GM12878 (cell line): ENCODE results near the gene MFAP4. TPM values are rescaled to one million over a fixed set of nuclear protein-coding genes. Genes with fewer than 3 reads are reported as not detected.

Experiments
- ATAC-seq: fragments of 200-7000 bp; cut with Tn5 transposase; 3 replicates; pipeline ENCODE4 v1.9.1; 2020; ENCODE audit warnings: mild to moderate bottlenecking, moderate library complexity
- BruUV-seq: library from RNA; stranded (reverse); fragments of 400-500 nt; replicated peaks from 2 replicates; lab custom pipeline; 2021; lab: Mats Ljungman, UMichigan
- CTCF ChIA-PET: fragments of 300-600 bp; sonication (Branson Sonifier 250); formaldehyde crosslinking; extraction: SDS; loops from one replicate; lab custom pipeline; 2021; ENCODE audit warnings: inconsistent platforms; lab: Yijun Ruan, JAX
- POLR2A ChIA-PET: fragments of 350-600 bp; formaldehyde crosslinking; extraction: SDS; loops from one replicate; lab custom pipeline; 2021; ENCODE audit warnings: inconsistent platforms; lab: Charles Lee
- RAD21 ChIA-PET: fragments of 300-600 bp; sonication (Branson Sonifier 250); formaldehyde crosslinking; loops from one replicate; lab custom pipeline; 2023; ENCODE audit warnings: antibody characterized with exemption; ENCODE audit not compliant: unreplicated experiment; lab: Charles Lee
- SMC1A ChIA-PET: fragments of 300-600 bp; sonication (Branson Sonifier 250); formaldehyde crosslinking; loops from one replicate; lab custom pipeline; 2023; ENCODE audit not compliant: unreplicated experiment, uncharacterized antibody; lab: Charles Lee
- DNase-seq: peaks from one replicate; pipeline ENCODE4 v3.0.0-alpha.2; 2011; ENCODE audit warnings: low read depth, low spot score
- FAIRE-seq: peaks from 3 replicates; lab custom pipeline; 2011; peaks lifted over from hg19 to GRCh38; lab: Jason Lieb, UNC
- H2AFZ ChIP-seq: 2 replicates; pipeline ENCODE4 v1.6.0; 2011; ENCODE audit warnings: low read depth, low read length, control low read depth; ENCODE audit not compliant: control insufficient read depth
- H3K27ac ChIP-seq: 2 replicates; pipeline ENCODE4 v1.5.1; 2011; ENCODE audit warnings: control low read depth; ENCODE audit not compliant: control insufficient read depth, insufficient read depth
- H3K27me3 ChIP-seq, 2 experiments: replicated peaks in 1 of 2; 2 replicates each; pipeline versions ENCODE4 v1.6.0 to v1.6.1; 2011; ENCODE audit warnings: low read length in 1 of 2; ENCODE audit not compliant: control insufficient read depth in 2 of 2, insufficient read depth in 2 of 2
- H3K36me3 ChIP-seq, 2 experiments: 2 replicates each; pipeline ENCODE4 v1.5.1; 2011; ENCODE audit warnings: low read length in 1 of 2; ENCODE audit not compliant: control insufficient read depth in 2 of 2, insufficient read depth in 2 of 2
- H3K4me1 ChIP-seq: 2 replicates; pipeline ENCODE4 v1.6.1; 2011; ENCODE audit warnings: mild to moderate bottlenecking, low read length, moderate library complexity, mixed read lengths; ENCODE audit not compliant: control insufficient read depth, insufficient read depth
- H3K4me2 ChIP-seq: 2 replicates; pipeline ENCODE4 v1.6.0; 2011; ENCODE audit warnings: control low read depth; ENCODE audit not compliant: control insufficient read depth, insufficient read depth
- H3K4me3 ChIP-seq: fragments of 200-600 bp; sonication (generic); 2 replicates; pipeline ENCODE4 v1.5.1; 2016
- H3K79me2 ChIP-seq: 2 replicates; pipeline ENCODE4 v1.6.0; 2011; ENCODE audit warnings: low read length; ENCODE audit not compliant: control insufficient read depth, insufficient read depth
- H3K9ac ChIP-seq: 2 replicates; pipeline ENCODE4 v1.8.0; 2011; ENCODE audit warnings: low read length, control low read depth, mixed read lengths; ENCODE audit not compliant: control insufficient read depth, insufficient read depth
- H3K9me3 ChIP-seq: replicated peaks from 3 replicates; pipeline ENCODE4 v1.5.1; 2011; ENCODE audit warnings: mild to moderate bottlenecking, low read length; ENCODE audit not compliant: control insufficient read depth, insufficient read depth
- H4K20me1 ChIP-seq: 2 replicates; pipeline ENCODE4 v1.6.0; 2011; ENCODE audit not compliant: control insufficient read depth, insufficient read depth
- CTCF ChIP-seq, 3 experiments: IDR thresholded peaks in 2 of 3; conservative IDR thresholded peaks in 1 of 3; 2 replicates each; pipeline ENCODE4 v1.5.1; 2011; ENCODE audit warnings: low read depth in 3 of 3, low read length in 3 of 3, mild to moderate bottlenecking in 3 of 3, control low read depth in 2 of 3, moderate library complexity in 2 of 3, inconsistent platforms in 1 of 3, mixed read lengths in 1 of 3; ENCODE audit not compliant: control insufficient read depth in 2 of 3, insufficient read depth in 1 of 3; ENCODE audit errors: extremely low read depth in 1 of 3
- DPF2 ChIP-seq: fragments of 450-650 bp; IDR thresholded peaks from 2 replicates; pipeline ENCODE4 v1.6.1; 2017; ENCODE audit warnings: mild to moderate bottlenecking
- GABPA ChIP-seq: IDR thresholded peaks from 2 replicates; pipeline ENCODE4 v1.6.1; 2014; ENCODE audit warnings: antibody characterized with exemption, low read depth, mild to moderate bottlenecking, inconsistent platforms
- HCFC1 ChIP-seq: fragments of 150-350 bp; IDR thresholded peaks from 2 replicates; pipeline ENCODE4 v1.6.1; 2014; ENCODE audit warnings: low read length
- IRF3 ChIP-seq: fragments of 450-650 bp; IDR thresholded peaks from 2 replicates; pipeline ENCODE4 v1.6.1; 2014; ENCODE audit warnings: mild to moderate bottlenecking
- JUNB ChIP-seq: IDR thresholded peaks from 2 replicates; pipeline ENCODE4 v1.6.1; 2016; ENCODE audit warnings: antibody characterized with exemption, mild to moderate bottlenecking
- MAX ChIP-seq: IDR thresholded peaks from 2 replicates; pipeline ENCODE4 v1.6.1; 2012; ENCODE audit warnings: low read depth, low read length, improper control_type of control experiment
- NFIC ChIP-seq: IDR thresholded peaks from 2 replicates; pipeline ENCODE4 v1.6.1; 2012; ENCODE audit warnings: low read depth, mild to moderate bottlenecking, inconsistent platforms, low read length, moderate library complexity
- NR2C1 ChIP-seq: fragments of 450-650 bp; IDR thresholded peaks from 2 replicates; pipeline ENCODE4 v1.6.1; 2017; ENCODE audit warnings: antibody characterized with exemption, mild to moderate bottlenecking, moderate library complexity
- PML ChIP-seq: IDR thresholded peaks from 2 replicates; pipeline ENCODE4 v1.6.1; 2012; ENCODE audit warnings: low read length, inconsistent platforms
- POLR2A ChIP-seq: IDR thresholded peaks from 2 replicates; pipeline ENCODE4 v1.6.1; 2011; ENCODE audit warnings: low read depth, mild to moderate bottlenecking, low read length
- RAD51 ChIP-seq: fragments of 450-650 bp; IDR thresholded peaks from 2 replicates; pipeline ENCODE4 v1.6.1; 2016; ENCODE audit warnings: moderate library complexity, mild to moderate bottlenecking, inconsistent platforms
- RBBP5 ChIP-seq: fragments of 200-600 bp; sonication (generic); conservative IDR thresholded peaks from 2 replicates; pipeline ENCODE4 v1.6.1; 2016
- SPI1 ChIP-seq: IDR thresholded peaks from 2 replicates; pipeline ENCODE4 v1.6.1; 2011; ENCODE audit warnings: low read depth, mild to moderate bottlenecking, low read length, moderate library complexity, borderline replicate concordance; ENCODE audit not compliant: insufficient read depth
- TCF12 ChIP-seq: IDR thresholded peaks from 2 replicates; pipeline ENCODE4 v1.6.1; 2011; ENCODE audit warnings: low read depth, mild to moderate bottlenecking, low read length
- USF2 ChIP-seq: IDR thresholded peaks from 2 replicates; pipeline ENCODE4 v1.6.1; 2011; ENCODE audit warnings: low read depth, low read length, improper control_type of control experiment, borderline replicate concordance
- WGBS: methylation state at CpG from one replicate; pipeline ENCODE4 v1.1.6; 2016; ENCODE audit warnings: low lambda C conversion rate; ENCODE audit not compliant: insufficient replicate concordance, insufficient coverage; ENCODE audit errors: missing lambda C conversion rate; 5-methylcytosine and 5-hydroxymethylcytosine counted together
- in situ Hi-C: fragments of 300-500 bp; cut with MboI; formaldehyde crosslinking; loops from 9 replicates; pipeline ENCODE4 v1.14.3; 2018; ENCODE audit warnings: mixed read lengths
- intact Hi-C: fragments of 100-400 bp; cut with micrococcal nuclease; formaldehyde crosslinking; loops from one replicate; pipeline ENCODE4 v1.14.2; 2022; ENCODE audit not compliant: unreplicated experiment
- polyA plus RNA-seq, 11 experiments: library from polyadenylated mRNA; depleted of rRNA in 4 of 11; unstranded in 6 of 11; stranded (reverse) in 5 of 11; fragments of >200 nt; fragmentation: Nextera tagmentation in 4 of 11; fragmentation: Illumina TruSeq in 1 of 11; extraction: Ambion mirVana in 4 of 11; extraction: Trizol in 1 of 11; gene quantifications; 1 replicate in 1 of 11; 2 replicates in 10 of 11; pipeline versions ENCODE4 v1.2.1 to v1.2.3, GENCODE V29; 2011 to 2016; ENCODE audit warnings: inconsistent platforms in 2 of 11, missing spikeins in 2 of 11, low read depth in 1 of 11
- total RNA-seq, 4 experiments: library from RNA; depleted of rRNA in 3 of 4; stranded (reverse); fragments of >200 nt in 3 of 4; fragmentation: Illumina TruSeq in 1 of 4; extraction: Trizol in 1 of 4; gene quantifications; 2 replicates each; pipeline versions ENCODE4 v1.2.1 to v1.2.3, GENCODE V29; 2013 to 2021

The MFAP4 gene
- total and polyA plus RNA-seq, 10 of the 15 experiments (the other 5 are each of a cell fraction or from before 2014, with no cell fraction given) = 0.08 to 0.28 (median 0.09) TPM; not detected in 7

GRCh38 chr17:19339341-19339815, 47.6 kb downstream of the MFAP4 start:
- ChIA-PET RAD21 (no interaction called here), POLR2A (no interaction called here)
- ATAC-seq = no peak

More at GRCh38 chr17:19339341-19339815, 47.6 kb downstream of the MFAP4 start:
- H3K4me2 ChIP-seq = no peak overlapping the region
- ChIA-PET SMC1A (interaction anchor here (0.8 to 2.0 kb wide), 5 partner anchors 14 to 115 kb away, joined by 3 to 11 read pairs (median 3); no protein-coding TSS in a partner anchor), CTCF (interaction anchor here (1.1 to 2.8 kb wide), 3 partner anchors 17 to 100 kb away, joined by 3 to 20 read pairs (median 8); partner anchors contain the start of gene B9D1)
- intact Hi-C loops = no loop called here
- no peaks in the 10 kb centered on the region for H3K4me1 ChIP-seq
- no TSS peak for BruUV-seq
- WGBS = 50% methylated on average over 2 of the region's 2 CpGs
- TF ChIP-seq MAX = no peak
- TF ChIP-seq NR2C1 = no peak
- no peak for TF ChIP-seq SPI1
- TF ChIP-seq GABPA = no peak
- TF ChIP-seq USF2 = no peak
- TF ChIP-seq PML = no peak
- no peak for TF ChIP-seq RBBP5
- no peak for TF ChIP-seq DPF2
- TF ChIP-seq IRF3 = no peak
- TF ChIP-seq NFIC = no peak
- no peak for TF ChIP-seq POLR2A
- TF ChIP-seq CTCF (IDR thresholded peaks at IDR 0.05 in 2 of 3, conservative IDR thresholded peaks at IDR 0.05 in 1 of 3; ENCODE audit: control insufficient read depth in 2 of 3, extremely low read depth in 1 of 3, insufficient read depth in 1 of 3, low read depth in 3 of 3, low read length in 3 of 3) = no peak
- no peak for TF ChIP-seq TCF12
- no peak for TF ChIP-seq JUNB
- TF ChIP-seq HCFC1 = no peak
- TF ChIP-seq RAD51 = no peak
- no peaks in the 10 kb centered on the region for H4K20me1 ChIP-seq
- in situ Hi-C loops = loop anchor here (5.0 kb wide), 1 partner anchor 87 kb away; no protein-coding TSS in a partner anchor
- FAIRE-seq (no peak), DNase-seq (no peak)
- no peak overlapping the region for H3K9ac ChIP-seq
- no peaks in the 10 kb centered on the region for H3K36me3 ChIP-seq
- no peak overlapping the region for H3K27ac ChIP-seq
- no peak overlapping the region for H2AFZ ChIP-seq
- H3K79me2 ChIP-seq = no peaks in the 10 kb centered on the region
- no peak overlapping the region for H3K4me3 ChIP-seq
- H3K27me3 ChIP-seq = no peaks in the 10 kb centered on the region; a peak in 1 of 4 replicates
- no peaks in the 10 kb centered on the region for H3K9me3 ChIP-seq
